GM10266 (cell line): ENCODE results near the gene ST6GALNAC5.
A peak's percentile ranks its signal among the peaks of the same experiment; 100 is the strongest.
"Not testable (repeated sequence)": the region's sequence is repeated elsewhere in the genome, so short reads cannot be mapped to it uniquely, and the experiment has no call there.

Experiments
- DNase-seq: peaks from one replicate; pipeline ENCODE4 v3.0.0; 2012; ENCODE audit errors: extremely low spot score
- CTCF ChIP-seq: IDR thresholded peaks from 2 replicates; pipeline ENCODE4 v1.5.1; 2012; ENCODE audit warnings: mild to moderate bottlenecking, low read depth; ENCODE audit not compliant: control insufficient read depth, insufficient read depth; ENCODE audit errors: missing control alignments

The ST6GALNAC5 gene

GRCh38 chr1:76867342-76868130 lies at the start of gene ST6GALNAC5:
ST6GALNAC5 (plus strand) TSS chr1:76867480.
- no peak for TF ChIP-seq CTCF
- no peak for DNase-seq

GRCh38 chr1:76820028-76820427 lies 47.3 kb upstream of the ST6GALNAC5 start:
- TF ChIP-seq CTCF, result no peak
- DNase-seq, result no peak

DNA sequence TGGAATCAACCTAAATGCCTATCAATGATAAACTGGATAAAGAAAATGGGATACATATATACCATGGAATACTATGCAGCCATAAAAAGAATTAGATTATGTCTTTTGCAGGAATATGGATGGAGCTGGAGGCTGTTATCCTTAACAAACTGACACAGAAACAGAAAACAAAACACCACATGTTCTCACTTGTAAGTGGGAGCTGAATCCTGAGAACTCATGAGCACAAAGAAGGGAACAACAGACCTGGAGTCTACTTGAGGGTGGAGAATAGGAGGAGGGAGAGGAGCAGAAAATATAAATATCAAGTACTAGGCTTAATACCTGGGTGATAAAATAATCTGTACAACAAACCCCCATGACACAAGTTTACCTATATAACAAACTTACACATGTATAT lies 44.3 kb upstream of the ST6GALNAC5 start:
- DNase-seq, result not testable (repeated sequence)

DNA sequence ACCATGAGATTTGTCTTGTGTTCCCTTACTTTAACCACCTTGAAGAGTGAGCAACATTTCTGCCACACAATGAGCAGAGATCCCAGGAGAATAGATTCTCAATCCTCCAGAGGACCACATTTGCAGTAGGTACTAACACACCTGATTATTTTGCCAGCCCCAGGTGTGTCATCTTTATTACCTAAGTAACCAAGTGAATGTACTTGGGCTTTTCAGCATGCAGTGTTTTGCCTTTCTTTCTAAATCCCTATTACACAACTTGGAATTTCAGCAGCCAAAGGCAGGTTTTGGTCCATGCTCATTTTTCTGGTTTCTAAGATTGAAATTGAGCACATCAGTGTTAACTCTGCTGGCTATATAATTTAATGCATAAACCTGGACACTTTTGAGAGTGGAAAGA lies 43.2 kb upstream of the ST6GALNAC5 start:
- no peak for DNase-seq
- no peak for TF ChIP-seq CTCF

DNA sequence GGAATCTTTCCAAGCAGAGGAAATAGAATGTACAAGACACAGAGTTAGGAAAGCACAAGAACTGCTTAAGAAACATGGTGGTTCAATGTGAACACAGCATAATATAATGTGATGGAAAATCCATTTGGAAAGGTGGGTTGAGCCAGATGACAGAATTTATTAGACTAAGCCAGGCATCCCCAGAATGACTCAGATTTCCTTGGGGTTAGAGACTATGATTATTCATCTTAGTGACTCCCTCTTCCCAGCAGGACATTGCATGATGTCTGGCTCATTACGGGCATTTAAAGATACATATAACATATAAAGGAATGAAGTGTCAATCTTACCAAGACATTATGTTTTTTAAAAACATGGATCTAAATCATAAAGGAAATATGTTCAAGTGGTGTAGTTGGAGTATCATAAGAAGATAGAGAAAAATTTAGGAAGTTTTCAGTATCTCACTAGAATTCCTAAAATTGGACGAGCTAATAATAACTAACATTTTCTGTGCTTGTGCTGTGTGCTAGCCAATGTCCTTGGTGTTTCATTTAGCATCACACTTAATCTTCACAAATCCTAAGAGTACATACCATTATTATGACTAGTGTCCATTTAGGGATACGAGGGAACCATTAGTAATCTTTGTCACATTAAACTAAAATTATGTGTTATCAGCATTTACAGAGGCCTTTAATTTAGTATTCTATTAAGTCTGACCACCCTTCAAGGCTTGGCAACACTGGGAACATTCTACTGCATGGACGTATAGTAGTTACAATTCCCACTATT lies 41.0 kb upstream of the ST6GALNAC5 start:
- DNase-seq, result no peak
- no peak for TF ChIP-seq CTCF

DNA sequence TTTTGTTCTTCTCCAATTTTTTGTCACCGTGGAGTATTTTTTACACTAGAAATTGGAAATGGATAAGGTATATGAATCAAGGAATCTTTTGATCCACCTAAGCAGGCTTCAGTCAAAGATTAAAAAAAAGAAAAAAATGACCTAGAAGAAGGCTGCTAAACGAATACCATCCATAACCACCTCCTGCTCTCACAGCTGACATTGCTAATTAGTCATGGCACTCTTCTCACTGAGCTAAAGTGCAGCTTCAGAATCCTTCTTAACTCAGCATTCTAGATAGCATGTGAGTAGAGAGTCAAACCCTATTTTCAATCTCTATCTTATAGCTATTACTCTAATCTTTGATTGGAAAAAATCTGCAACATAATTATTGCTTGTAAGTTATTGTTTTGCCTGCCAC lies 40.2 kb upstream of the ST6GALNAC5 start:
- no peak for DNase-seq

DNA sequence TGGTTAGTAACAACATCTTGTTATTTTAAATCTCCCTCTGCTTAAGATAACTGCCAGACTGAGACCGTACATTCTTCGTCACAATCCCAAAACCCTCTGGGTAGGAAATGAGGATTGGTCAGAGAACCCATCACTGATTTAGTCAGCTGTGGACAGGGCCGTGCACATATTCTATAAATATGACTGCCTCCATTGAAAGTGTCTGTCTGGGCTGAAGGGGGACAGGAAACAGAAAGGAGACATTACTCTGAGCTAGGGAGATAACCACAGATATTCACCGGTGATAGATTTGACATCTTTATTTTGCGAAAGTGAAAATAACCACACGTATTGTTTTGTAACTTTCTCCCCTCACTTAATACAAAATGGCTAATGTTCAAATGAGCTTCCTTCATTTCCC lies 36.9 kb upstream of the ST6GALNAC5 start:
- DNase-seq, result peak; percentile 8
- TF ChIP-seq CTCF, result no peak

More for the DNA sequence above, 40.2 kb upstream of the ST6GALNAC5 start:
- no peak for TF ChIP-seq CTCF

GRCh38 chr1:76832521-76832920 lies 34.8 kb upstream of the ST6GALNAC5 start:
- TF ChIP-seq CTCF, result no peak
- no peak for DNase-seq
